GM12878 (cell line): ENCODE data around the gene TMSB10. TPM values are rescaled to one million over a fixed set of nuclear protein-coding genes. Genes with fewer than 3 reads are reported as not detected.

Experiments used
- ATAC-seq: fragments of 200-7000 bp; cut with Tn5 transposase; 3 replicates; pipeline ENCODE4 v1.9.1; 2020; ENCODE audit warnings: mild to moderate bottlenecking, moderate library complexity
- BruUV-seq: library from RNA; stranded (reverse); fragments of 400-500 nt; replicated peaks from 2 replicates; lab custom pipeline; 2021; lab: Mats Ljungman, UMichigan
- CTCF ChIA-PET: fragments of 300-600 bp; sonication (Branson Sonifier 250); formaldehyde crosslinking; extraction: SDS; loops from one replicate; lab custom pipeline; 2021; ENCODE audit warnings: inconsistent platforms; lab: Yijun Ruan, JAX
- POLR2A ChIA-PET: fragments of 350-600 bp; formaldehyde crosslinking; extraction: SDS; loops from one replicate; lab custom pipeline; 2021; ENCODE audit warnings: inconsistent platforms; lab: Charles Lee
- RAD21 ChIA-PET: fragments of 300-600 bp; sonication (Branson Sonifier 250); formaldehyde crosslinking; loops from one replicate; lab custom pipeline; 2023; ENCODE audit warnings: antibody characterized with exemption; ENCODE audit not compliant: unreplicated experiment; lab: Charles Lee
- SMC1A ChIA-PET: fragments of 300-600 bp; sonication (Branson Sonifier 250); formaldehyde crosslinking; loops from one replicate; lab custom pipeline; 2023; ENCODE audit not compliant: unreplicated experiment, uncharacterized antibody; lab: Charles Lee
- DNase-seq: peaks from one replicate; pipeline ENCODE4 v3.0.0-alpha.2; 2011; ENCODE audit warnings: low read depth, low spot score
- FAIRE-seq: peaks from 3 replicates; lab custom pipeline; 2011; peaks lifted over from hg19 to GRCh38; lab: Jason Lieb, UNC
- H2AFZ ChIP-seq: 2 replicates; pipeline ENCODE4 v1.6.0; 2011; ENCODE audit warnings: low read depth, low read length, control low read depth; ENCODE audit not compliant: control insufficient read depth
- H3K27ac ChIP-seq: 2 replicates; pipeline ENCODE4 v1.5.1; 2011; ENCODE audit warnings: control low read depth; ENCODE audit not compliant: control insufficient read depth, insufficient read depth
- H3K27me3 ChIP-seq, 2 experiments: replicated peaks in 1 of 2; 2 replicates each; pipeline versions ENCODE4 v1.6.0 to v1.6.1; 2011; ENCODE audit warnings: low read length in 1 of 2; ENCODE audit not compliant: control insufficient read depth in 2 of 2, insufficient read depth in 2 of 2
- H3K36me3 ChIP-seq, 2 experiments: 2 replicates each; pipeline ENCODE4 v1.5.1; 2011; ENCODE audit warnings: low read length in 1 of 2; ENCODE audit not compliant: control insufficient read depth in 2 of 2, insufficient read depth in 2 of 2
- H3K4me1 ChIP-seq: 2 replicates; pipeline ENCODE4 v1.6.1; 2011; ENCODE audit warnings: mild to moderate bottlenecking, low read length, moderate library complexity, mixed read lengths; ENCODE audit not compliant: control insufficient read depth, insufficient read depth
- H3K4me2 ChIP-seq: 2 replicates; pipeline ENCODE4 v1.6.0; 2011; ENCODE audit warnings: control low read depth; ENCODE audit not compliant: control insufficient read depth, insufficient read depth
- H3K4me3 ChIP-seq: fragments of 200-600 bp; sonication (generic); 2 replicates; pipeline ENCODE4 v1.5.1; 2016
- H3K79me2 ChIP-seq: 2 replicates; pipeline ENCODE4 v1.6.0; 2011; ENCODE audit warnings: low read length; ENCODE audit not compliant: control insufficient read depth, insufficient read depth
- H3K9ac ChIP-seq: 2 replicates; pipeline ENCODE4 v1.8.0; 2011; ENCODE audit warnings: low read length, control low read depth, mixed read lengths; ENCODE audit not compliant: control insufficient read depth, insufficient read depth
- H3K9me3 ChIP-seq: replicated peaks from 3 replicates; pipeline ENCODE4 v1.5.1; 2011; ENCODE audit warnings: mild to moderate bottlenecking, low read length; ENCODE audit not compliant: control insufficient read depth, insufficient read depth
- H4K20me1 ChIP-seq: 2 replicates; pipeline ENCODE4 v1.6.0; 2011; ENCODE audit not compliant: control insufficient read depth, insufficient read depth
- CHD4 ChIP-seq: fragments of 200-600 bp; sonication (generic); IDR thresholded peaks from 2 replicates; pipeline ENCODE4 v1.6.1; 2016; ENCODE audit warnings: mild to moderate bottlenecking
- CTCF ChIP-seq, 3 experiments: IDR thresholded peaks in 2 of 3; conservative IDR thresholded peaks in 1 of 3; 2 replicates each; pipeline ENCODE4 v1.5.1; 2011; ENCODE audit warnings: low read depth in 3 of 3, low read length in 3 of 3, mild to moderate bottlenecking in 3 of 3, control low read depth in 2 of 3, moderate library complexity in 2 of 3, inconsistent platforms in 1 of 3, mixed read lengths in 1 of 3; ENCODE audit not compliant: control insufficient read depth in 2 of 3, insufficient read depth in 1 of 3; ENCODE audit errors: extremely low read depth in 1 of 3
- CUX1 ChIP-seq: IDR thresholded peaks from 2 replicates; pipeline ENCODE4 v1.6.1; 2012; ENCODE audit warnings: improper control_type of control experiment, low read depth, low read length; ENCODE audit not compliant: insufficient replicate concordance
- MEF2B ChIP-seq: fragments of 450-650 bp; IDR thresholded peaks from 2 replicates; pipeline ENCODE4 v1.6.1; 2018; ENCODE audit warnings: mild to moderate bottlenecking, moderate library complexity; ENCODE audit not compliant: partially characterized antibody, poor library complexity, severe bottlenecking
- NFXL1 ChIP-seq: fragments of 450-650 bp; IDR thresholded peaks from 2 replicates; pipeline ENCODE4 v1.6.1; 2017; ENCODE audit warnings: antibody characterized with exemption, mild to moderate bottlenecking, borderline replicate concordance
- NR2F1 ChIP-seq: fragments of 450-650 bp; conservative IDR thresholded peaks from 2 replicates; pipeline ENCODE4 v1.6.1; 2017; ENCODE audit warnings: mild to moderate bottlenecking
- RAD21 ChIP-seq: IDR thresholded peaks from 2 replicates; pipeline ENCODE4 v1.6.1; 2011; ENCODE audit warnings: mild to moderate bottlenecking, low read depth, low read length, moderate library complexity; ENCODE audit not compliant: insufficient read depth
- SIN3A ChIP-seq: IDR thresholded peaks from 2 replicates; pipeline ENCODE4 v1.6.1; 2012; ENCODE audit warnings: low read depth, low read length, improper control_type of control experiment
- SMC3 ChIP-seq: IDR thresholded peaks from 2 replicates; pipeline ENCODE4 v1.6.1; 2011; ENCODE audit warnings: low read length, improper control_type of control experiment, borderline replicate concordance
- ZNF622 ChIP-seq: fragments of 450-650 bp; IDR thresholded peaks from 2 replicates; pipeline ENCODE4 v1.6.1; 2017; ENCODE audit warnings: mild to moderate bottlenecking, inconsistent platforms
- WGBS: methylation state at CpG from one replicate; pipeline ENCODE4 v1.1.6; 2016; ENCODE audit warnings: low lambda C conversion rate; ENCODE audit not compliant: insufficient replicate concordance, insufficient coverage; ENCODE audit errors: missing lambda C conversion rate; 5-methylcytosine and 5-hydroxymethylcytosine counted together
- in situ Hi-C: fragments of 300-500 bp; cut with MboI; formaldehyde crosslinking; loops from 9 replicates; pipeline ENCODE4 v1.14.3; 2018; ENCODE audit warnings: mixed read lengths
- intact Hi-C: fragments of 100-400 bp; cut with micrococcal nuclease; formaldehyde crosslinking; loops from one replicate; pipeline ENCODE4 v1.14.2; 2022; ENCODE audit not compliant: unreplicated experiment
- polyA plus RNA-seq, 11 experiments: library from polyadenylated mRNA; depleted of rRNA in 4 of 11; unstranded in 6 of 11; stranded (reverse) in 5 of 11; fragments of >200 nt; fragmentation: Nextera tagmentation in 4 of 11; fragmentation: Illumina TruSeq in 1 of 11; extraction: Ambion mirVana in 4 of 11; extraction: Trizol in 1 of 11; gene quantifications; 1 replicate in 1 of 11; 2 replicates in 10 of 11; pipeline versions ENCODE4 v1.2.1 to v1.2.3, GENCODE V29; 2011 to 2016; ENCODE audit warnings: inconsistent platforms in 2 of 11, missing spikeins in 2 of 11, low read depth in 1 of 11
- total RNA-seq, 4 experiments: library from RNA; depleted of rRNA in 3 of 4; stranded (reverse); fragments of >200 nt in 3 of 4; fragmentation: Illumina TruSeq in 1 of 4; extraction: Trizol in 1 of 4; gene quantifications; 2 replicates each; pipeline versions ENCODE4 v1.2.1 to v1.2.3, GENCODE V29; 2013 to 2021

The TMSB10 gene
- total and polyA plus RNA-seq, 10 of the 15 experiments (the other 5 are each of a cell fraction or from before 2014, with no cell fraction given) = 1,406 to 4,860 (median 3,381) TPM

DNA sequence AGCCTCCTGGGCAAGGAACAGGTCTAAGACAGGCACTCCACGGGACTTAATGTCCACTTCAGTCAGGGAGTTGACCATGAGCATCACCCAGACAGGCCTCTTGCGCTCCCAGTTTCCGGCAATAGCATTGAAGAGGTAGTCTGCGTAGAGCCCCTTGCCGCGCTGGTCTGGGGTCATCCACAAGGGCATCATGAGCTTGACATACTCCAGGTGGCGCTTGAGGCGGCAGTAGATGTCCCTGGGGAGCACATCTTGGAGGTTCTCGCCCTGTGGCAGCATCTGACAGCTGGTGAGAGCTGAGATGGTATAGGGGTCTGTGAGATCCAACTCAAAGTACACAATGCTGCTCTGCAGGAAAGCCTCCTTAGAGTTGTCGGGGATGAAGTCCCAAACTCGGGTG, 35.1 kb upstream of the TMSB10 start:
- Histone ChIP-seq H4K20me1 (no peaks in the 10 kb centered on the region), H3K4me2 (no peak overlapping the region), H2AFZ (no peak overlapping the region), H3K27ac (no peak overlapping the region), H3K4me1 (no peaks in the 10 kb centered on the region), H3K27me3 (no peaks in the 10 kb centered on the region), H3K79me2 (no peaks in the 10 kb centered on the region), H3K4me3 (no peak overlapping the region), H3K9me3 (no peaks in the 10 kb centered on the region), H3K36me3 (no peaks in the 10 kb centered on the region; a peak in 1 of 4 replicates), H3K9ac (no peak overlapping the region)
- RAD21 ChIA-PET = interaction anchor here (0.7 to 5.2 kb wide), 4 partner anchors 9 to 179 kb away, joined by 3 to 40 read pairs (median 6); no protein-coding TSS in a partner anchor
- 46% methylated on average over 10 of the region's 11 CpGs for WGBS
- in situ Hi-C loops = loop anchor here (5.0 kb wide), 1 partner anchor 378 kb away; no protein-coding TSS in a partner anchor
- no peak for TF ChIP-seq NFXL1
- peak; percentile 82 for TF ChIP-seq MEF2B
- TF ChIP-seq RAD21 = peak; percentile 41
- TF ChIP-seq CUX1 = no peak
- TF ChIP-seq NR2F1 = 0 out of 2 replicates have a peak, but pooled peaks have one; percentile 21
- TF ChIP-seq CHD4 = no peak
- peak; percentile 21 to 34 (median 32); a peak in 4 of 6 replicates for TF ChIP-seq CTCF (IDR thresholded peaks at IDR 0.05 in 2 of 3, conservative IDR thresholded peaks at IDR 0.05 in 1 of 3; ENCODE audit: control insufficient read depth in 2 of 3, extremely low read depth in 1 of 3, insufficient read depth in 1 of 3, low read depth in 3 of 3, low read length in 3 of 3)
- TF ChIP-seq SIN3A = no peak
- TF ChIP-seq SMC3 = peak; percentile 45; the same call in 1 of the 2 replicates
- no peak for TF ChIP-seq ZNF622
- POLR2A ChIA-PET = interaction anchor here (0.7 kb wide), 2 partner anchors 12 to 15 kb away, joined by 4 to 6 read pairs; no protein-coding TSS in a partner anchor
- no peak for FAIRE-seq
- no peak for DNase-seq
- intact Hi-C loops = loop anchor here (1.0 kb wide), 1 partner anchor 55 kb away; no protein-coding TSS in a partner anchor
- SMC1A ChIA-PET = interaction anchor here (0.6 to 3.6 kb wide), 9 partner anchors 10 to 387 kb away, joined by 3 to 27 read pairs (median 3); no protein-coding TSS in a partner anchor
- no TSS peak for BruUV-seq
- ATAC-seq = peak; percentile 79
- CTCF ChIA-PET = interaction anchor here (1.0 to 5.0 kb wide), 9 partner anchors 10 to 415 kb away, joined by 3 to 64 read pairs (median 5); partner anchors contain the start of gene TRABD2A
